IMR-90 (cell line): Measurements from ENCODE around the gene EGFL7. TPM values are rescaled to one million over a fixed set of nuclear protein-coding genes. Genes with fewer than 3 reads are reported as not detected.

ENCODE experiments used
- ATAC-seq: fragments of 200-7000 bp; cut with Tn5 transposase; 2 replicates; pipeline ENCODE4 v1.9.1; 2020; ENCODE audit warnings: low read depth, mild to moderate bottlenecking, moderate library complexity
- BruUV-seq: library from RNA; stranded (reverse); fragments of 400-500 nt; replicated peaks from 2 replicates; lab custom pipeline; 2021; lab: Mats Ljungman, UMichigan
- CTCF ChIA-PET: fragments of 300-600 bp; formaldehyde crosslinking; extraction: SDS; loops from one replicate; lab custom pipeline; 2021; ENCODE audit warnings: antibody characterized with exemption; lab: Yijun Ruan, JAX
- POLR2A ChIA-PET: fragments of 300-600 bp; sonication (Branson Sonifier 250); formaldehyde crosslinking; loops from one replicate; lab custom pipeline; 2022; ENCODE audit warnings: antibody characterized with exemption; ENCODE audit not compliant: unreplicated experiment; lab: Charles Lee
- DNase-seq: peaks from one replicate; pipeline ENCODE4 v3.0.0; 2013
- H2AFZ ChIP-seq: replicated peaks from 2 replicates; pipeline ENCODE3; 2013; ENCODE audit warnings: low read length, mild to moderate bottlenecking; ENCODE audit not compliant: poor library complexity
- H2AK5ac ChIP-seq: 2 replicates; pipeline ENCODE4 v1.6.1; 2013; ENCODE audit warnings: low read depth, low read length, inconsistent platforms
- H2AK9ac ChIP-seq: replicated peaks from 2 replicates; pipeline ENCODE3; 2013; ENCODE audit warnings: mild to moderate bottlenecking, low read depth, low read length, moderate library complexity; ENCODE audit not compliant: poor library complexity
- H2BK120ac ChIP-seq: 2 replicates; pipeline ENCODE4 v1.6.1; 2013; ENCODE audit warnings: low read depth, low read length, inconsistent platforms
- H2BK15ac ChIP-seq: 3 replicates; pipeline ENCODE4 v1.6.1; 2013; ENCODE audit warnings: low read depth, low read length, inconsistent platforms
- H2BK20ac ChIP-seq: 2 replicates; pipeline ENCODE4 v1.6.1; 2013; ENCODE audit warnings: low read depth, mild to moderate bottlenecking, inconsistent platforms, low read length, moderate library complexity
- H2BK5ac ChIP-seq: 2 replicates; pipeline ENCODE4 v1.6.1; 2013; ENCODE audit warnings: mild to moderate bottlenecking, low read depth, low read length, inconsistent platforms; ENCODE audit not compliant: poor library complexity, severe bottlenecking
- H3K14ac ChIP-seq: replicated peaks from 2 replicates; pipeline ENCODE4 v1.6.1; 2013; ENCODE audit warnings: low read depth, low read length, inconsistent platforms
- H3K18ac ChIP-seq: 2 replicates; pipeline ENCODE4 v1.6.1; 2013; ENCODE audit warnings: low read depth, low read length, control low read depth
- H3K23ac ChIP-seq: 2 replicates; pipeline ENCODE4 v1.6.1; 2013; ENCODE audit warnings: low read depth, low read length, inconsistent platforms
- H3K27ac ChIP-seq: 2 replicates; pipeline ENCODE4 v1.5.1; 2013; ENCODE audit warnings: mild to moderate bottlenecking, control low read depth, low read length; ENCODE audit not compliant: insufficient read depth
- H3K27me3 ChIP-seq: 2 replicates; pipeline ENCODE4 v1.6.1; 2013; ENCODE audit warnings: low read length; ENCODE audit not compliant: control insufficient read depth, insufficient read depth
- H3K36me3 ChIP-seq: 2 replicates; pipeline ENCODE4 v1.6.1; 2013; ENCODE audit warnings: low read length, mixed read lengths; ENCODE audit not compliant: control insufficient read depth, insufficient read depth
- H3K4ac ChIP-seq: 2 replicates; pipeline ENCODE4 v1.6.1; 2013; ENCODE audit warnings: low read depth, low read length, inconsistent platforms
- H3K4me1 ChIP-seq: 2 replicates; pipeline ENCODE4 v1.6.1; 2013; ENCODE audit warnings: low read length, mixed read lengths; ENCODE audit not compliant: control insufficient read depth, insufficient read depth
- H3K4me2 ChIP-seq: 2 replicates; pipeline ENCODE4 v1.6.1; 2013; ENCODE audit warnings: low read depth, mild to moderate bottlenecking, control low read depth, low read length, moderate library complexity
- H3K4me3 ChIP-seq: 2 replicates; pipeline ENCODE4 v1.5.1; 2013; ENCODE audit warnings: low read depth, mild to moderate bottlenecking, control low read depth, low read length, moderate library complexity; ENCODE audit not compliant: insufficient read depth
- H3K56ac ChIP-seq: 2 replicates; pipeline ENCODE4 v1.6.1; 2013; ENCODE audit warnings: low read length, inconsistent platforms; ENCODE audit not compliant: insufficient read depth; ENCODE audit errors: extremely low read depth
- H3K79me1 ChIP-seq, 2 experiments: 2 replicates each; pipeline ENCODE4 v1.6.1; 2013; ENCODE audit warnings: low read length in 2 of 2, inconsistent platforms in 1 of 2, low read depth in 1 of 2
- H3K9ac ChIP-seq: 2 replicates; pipeline ENCODE4 v1.6.1; 2013; ENCODE audit warnings: low read depth, low read length, control low read depth
- H3K9me1 ChIP-seq: 2 replicates; pipeline ENCODE4 v1.6.1; 2013; ENCODE audit warnings: low read length, inconsistent platforms; ENCODE audit not compliant: insufficient read depth
- H3K9me3 ChIP-seq: 2 replicates; pipeline ENCODE4 v1.6.1; 2013; ENCODE audit warnings: low read length; ENCODE audit not compliant: control insufficient read depth, insufficient read depth
- H4K20me1 ChIP-seq: 2 replicates; pipeline ENCODE4 v1.6.1; 2013; ENCODE audit warnings: low read length, inconsistent platforms; ENCODE audit not compliant: insufficient read depth
- H4K5ac ChIP-seq: 2 replicates; pipeline ENCODE4 v1.6.1; 2013; ENCODE audit warnings: mild to moderate bottlenecking, low read depth, low read length, control low read depth
- H4K8ac ChIP-seq, 2 experiments: 2 replicates each; pipeline ENCODE4 v1.6.1; 2013; ENCODE audit warnings: low read depth in 2 of 2, low read length in 2 of 2, control low read depth in 1 of 2, inconsistent platforms in 1 of 2
- H4K91ac ChIP-seq: 2 replicates; pipeline ENCODE4 v1.6.1; 2013; ENCODE audit warnings: low read depth, low read length, inconsistent platforms; ENCODE audit not compliant: insufficient read depth
- CEBPB ChIP-seq: IDR thresholded peaks from 2 replicates; pipeline ENCODE4 v1.6.1; 2012; ENCODE audit warnings: low read depth, low read length, improper control_type of control experiment
- MAZ ChIP-seq: IDR thresholded peaks from 2 replicates; pipeline ENCODE4 v1.6.1; 2012; ENCODE audit warnings: low read depth, mild to moderate bottlenecking, low read length, improper control_type of control experiment, moderate library complexity, borderline replicate concordance
- USF2 ChIP-seq: fragments of 150-350 bp; IDR thresholded peaks from 2 replicates; pipeline ENCODE4 v1.6.1; 2017; ENCODE audit warnings: mild to moderate bottlenecking, antibody characterized with exemption, low read length, low read depth
- WGBS, 2 experiments: methylation state at CpG; one replicate each; pipeline versions ENCODE4 v1.1.5 to v1.1.7; 2013; ENCODE audit warnings: missing lambda C conversion rate in 2 of 2; ENCODE audit not compliant: insufficient read length in 1 of 2; ENCODE audit errors: extremely low coverage in 2 of 2; 5-methylcytosine and 5-hydroxymethylcytosine counted together
- dilution Hi-C: fragments of 300-500 bp; cut with HindIII; formaldehyde crosslinking; loops from one replicate; pipeline ENCODE4 v1.14.3; 2018; ENCODE audit warnings: low sequenced_read_pairs; ENCODE audit not compliant: unreplicated experiment
- in situ Hi-C: fragments of 300-500 bp; cut with MboI; formaldehyde crosslinking; loops from 3 replicates; pipeline ENCODE4 v1.14.3; 2019; ENCODE audit warnings: low sequenced_read_pairs, inconsistent platforms, mixed read lengths
- intact Hi-C: fragments of 100-400 bp; cut with micrococcal nuclease; formaldehyde crosslinking; loops from 2 replicates; pipeline ENCODE4 v1.10.0; 2022
- polyA plus RNA-seq, 3 experiments: library from polyadenylated mRNA; depleted of rRNA; stranded (reverse); fragments of >200 nt; gene quantifications; 2 replicates each; pipeline ENCODE4 v1.2.3, GENCODE V29; 2012; ENCODE audit warnings: low replicate concordance in 1 of 3
- total RNA-seq: library from RNA; depleted of rRNA; stranded (reverse); fragments of >200 nt; gene quantifications from 2 replicates; pipeline ENCODE4 v1.2.3, GENCODE V29; 2012

Gene EGFL7
- total and polyA plus RNA-seq, 2 of the 4 experiments (the other 2 are of a cell fraction), result 2.2 to 10.4 TPM

- H3K9ac ChIP-seq, result no peak overlapping the region
These were observed 8.0 kb downstream of the EGFL7 start for GRCh38 chr9:136670576-136671253.

More at GRCh38 chr9:136670576-136671253, 8.0 kb downstream of the EGFL7 start:
- no peaks in the 10 kb centered on the region for H3K9me3 ChIP-seq
- H4K8ac ChIP-seq, result no peak overlapping the region
- H3K18ac ChIP-seq, result no peak overlapping the region
- dilution Hi-C loops (no loop called here), intact Hi-C loops (no loop called here), in situ Hi-C loops (no loop called here)
- H2AK5ac ChIP-seq, result no peak overlapping the region
- no peak overlapping the region for H4K5ac ChIP-seq
- 84% methylated on average over 10 of the region's 36 CpGs; no CpG with 5 or more reads in 1 of the 2 experiments for WGBS, 2 experiments
- DNase-seq (no peak), ATAC-seq (no peak)
- H4K91ac ChIP-seq, result no peak overlapping the region
- H3K9me1 ChIP-seq, result no peaks in the 10 kb centered on the region
- BruUV-seq, result no TSS peak
- H3K4ac ChIP-seq, result no peak overlapping the region
- no peak overlapping the region for H2BK120ac ChIP-seq
- TF ChIP-seq MAZ (no peak), CEBPB (no peak), USF2 (no peak)
- no peak overlapping the region for H3K4me2 ChIP-seq
- no peak overlapping the region for H3K14ac ChIP-seq
- no peak overlapping the region for H3K56ac ChIP-seq
- CTCF ChIA-PET, result no interaction called here
- no peaks in the 10 kb centered on the region; the same call in none of the 2 replicates for H4K20me1 ChIP-seq
- H2BK5ac ChIP-seq, result no peak overlapping the region
- H2AFZ ChIP-seq, result no peak overlapping the region
- no peak overlapping the region for H2AK9ac ChIP-seq
- no peaks in the 10 kb centered on the region for H3K4me1 ChIP-seq
- H2BK20ac ChIP-seq, result no peak overlapping the region
- H3K27me3 ChIP-seq, result peaks cover 10% of the 10 kb centered on the region; the same call in 1 of the 2 replicates
- no peak overlapping the region for H3K27ac ChIP-seq
- no peak overlapping the region for H2BK15ac ChIP-seq
- H3K23ac ChIP-seq, result no peak overlapping the region
- no peak overlapping the region for H3K4me3 ChIP-seq
- H3K36me3 ChIP-seq, result peaks cover 11% of the 10 kb centered on the region; the same call in 1 of the 2 replicates
- POLR2A ChIA-PET, result no interaction called here
- H3K79me1 ChIP-seq, result no peaks in the 10 kb centered on the region
